HFFc6 (cell line): ENCODE data around the gene TBC1D5. TPM values are rescaled to one million over a fixed set of nuclear protein-coding genes. Genes with fewer than 3 reads are reported as not detected.

Experiments used
- DNase-seq: peaks from one replicate; pipeline ENCODE4 v3.0.0-alpha.2; 2018
- H3K27ac Mint-ChIP-seq: 2 replicates; pipeline ENCODE4 v1.8.0; 2020; ENCODE audit warnings: mild to moderate bottlenecking, mixed read lengths
- H3K27me3 Mint-ChIP-seq: 2 replicates; pipeline ENCODE4 v1.8.0; 2021; ENCODE audit warnings: mild to moderate bottlenecking, moderate library complexity, mixed read lengths; ENCODE audit not compliant: insufficient read depth
- H3K36me3 Mint-ChIP-seq: 2 replicates; pipeline ENCODE4 v1.8.0; 2021; ENCODE audit warnings: low read depth, mixed read lengths
- H3K4me1 Mint-ChIP-seq: 2 replicates; pipeline ENCODE4 v1.8.0; 2020; ENCODE audit warnings: low read depth, mixed read lengths
- H3K4me3 Mint-ChIP-seq: 2 replicates; pipeline ENCODE4 v1.8.0; 2020; ENCODE audit warnings: mild to moderate bottlenecking, moderate library complexity, mixed read lengths
- H3K9me3 Mint-ChIP-seq: 2 replicates; pipeline ENCODE4 v1.8.0; 2020; ENCODE audit warnings: mild to moderate bottlenecking, mixed read lengths
- CTCF ChIP-seq: fragments of 200-600 bp; sonication (generic); IDR thresholded peaks from 2 replicates; pipeline ENCODE4 v1.5.0; 2021; ENCODE audit warnings: antibody characterized with exemption, mild to moderate bottlenecking
- total RNA-seq, 6 experiments: library from RNA; stranded (reverse); fragmentation: NEBNext Ultra II Directional; extraction: Animal tissue kit (Norgen Biotek cat#: 25700); gene quantifications; 2 replicates in 1 of 6; 3 replicates in 5 of 6; pipeline ENCODE4 v1.2.3, GENCODE V29; 2021

Gene TBC1D5
- total RNA-seq, 6 experiments from 2014 or later = 37.2 to 46.0 (median 40.1) TPM

- TF ChIP-seq CTCF = no peak
- Mint-ChIP-seq H3K36me3 (peaks cover 36% of the 10 kb centered on the region), H3K4me3 (no peak overlapping the region), H3K27ac (no peak overlapping the region), H3K4me1 (peaks cover under 1% of the 10 kb centered on the region), H3K9me3 (no peaks in the 10 kb centered on the region; the same call in 1 of the 2 replicates), H3K27me3 (0 out of 2 replicates have a peak, but pooled peaks cover 2% of the 10 kb centered on the region)
- no peak for DNase-seq
Observed at GRCh38 chr3:17724948-17725347, 17.5 kb downstream of the TBC1D5 start.

GRCh38 chr3:17724122-17724521 lies 18.3 kb downstream of the TBC1D5 start:
- no peak for TF ChIP-seq CTCF
- H3K27ac Mint-ChIP-seq = no peak overlapping the region
- H3K4me3 Mint-ChIP-seq = no peak overlapping the region
- 0 out of 2 replicates have a peak, but pooled peaks cover 2% of the 10 kb centered on the region for H3K27me3 Mint-ChIP-seq
- peaks cover 34% of the 10 kb centered on the region for H3K36me3 Mint-ChIP-seq
- DNase-seq = no peak
- H3K9me3 Mint-ChIP-seq = no peaks in the 10 kb centered on the region; the same call in 1 of the 2 replicates
- H3K4me1 Mint-ChIP-seq = no peaks in the 10 kb centered on the region

GRCh38 chr3:17717411-17717810 lies 25.0 kb downstream of the TBC1D5 start:
- Mint-ChIP-seq H3K4me3 (no peak overlapping the region), H3K27me3 (no peaks in the 10 kb centered on the region), H3K4me1 (no peaks in the 10 kb centered on the region), H3K36me3 (peaks cover 32% of the 10 kb centered on the region), H3K9me3 (peaks cover 29% of the 10 kb centered on the region), H3K27ac (no peak overlapping the region)
- no peak for TF ChIP-seq CTCF
- no peak for DNase-seq

- Mint-ChIP-seq H3K36me3 (peaks cover 37% of the 10 kb centered on the region), H3K9me3 (peaks cover 29% of the 10 kb centered on the region), H3K27ac (no peak overlapping the region), H3K4me3 (no peak overlapping the region), H3K27me3 (no peaks in the 10 kb centered on the region), H3K4me1 (no peaks in the 10 kb centered on the region)
- no peak for TF ChIP-seq CTCF
- no peak for DNase-seq
Observed at GRCh38 chr3:17714473-17714872, 28.0 kb downstream of the TBC1D5 start.

GRCh38 chr3:17709236-17709810 lies 33.1 kb downstream of the TBC1D5 start:
- Mint-ChIP-seq H3K27me3 (no peaks in the 10 kb centered on the region), H3K27ac (no peak overlapping the region), H3K9me3 (peaks cover 16% of the 10 kb centered on the region), H3K4me1 (no peaks in the 10 kb centered on the region), H3K4me3 (no peak overlapping the region), H3K36me3 (peaks cover 17% of the 10 kb centered on the region)
- no peak for DNase-seq
- no peak for TF ChIP-seq CTCF
